ENCODE measurements around the gene TRAF1. TPM values are rescaled to one million over a fixed set of nuclear protein-coding genes. Genes with fewer than 3 reads are reported as not detected.
A peak's percentile ranks its signal among the peaks of the same experiment; 100 is the strongest.

Gene TRAF1
- total RNA-seq, 1 donor from 2014 or later: 16.7 TPM

DNA sequence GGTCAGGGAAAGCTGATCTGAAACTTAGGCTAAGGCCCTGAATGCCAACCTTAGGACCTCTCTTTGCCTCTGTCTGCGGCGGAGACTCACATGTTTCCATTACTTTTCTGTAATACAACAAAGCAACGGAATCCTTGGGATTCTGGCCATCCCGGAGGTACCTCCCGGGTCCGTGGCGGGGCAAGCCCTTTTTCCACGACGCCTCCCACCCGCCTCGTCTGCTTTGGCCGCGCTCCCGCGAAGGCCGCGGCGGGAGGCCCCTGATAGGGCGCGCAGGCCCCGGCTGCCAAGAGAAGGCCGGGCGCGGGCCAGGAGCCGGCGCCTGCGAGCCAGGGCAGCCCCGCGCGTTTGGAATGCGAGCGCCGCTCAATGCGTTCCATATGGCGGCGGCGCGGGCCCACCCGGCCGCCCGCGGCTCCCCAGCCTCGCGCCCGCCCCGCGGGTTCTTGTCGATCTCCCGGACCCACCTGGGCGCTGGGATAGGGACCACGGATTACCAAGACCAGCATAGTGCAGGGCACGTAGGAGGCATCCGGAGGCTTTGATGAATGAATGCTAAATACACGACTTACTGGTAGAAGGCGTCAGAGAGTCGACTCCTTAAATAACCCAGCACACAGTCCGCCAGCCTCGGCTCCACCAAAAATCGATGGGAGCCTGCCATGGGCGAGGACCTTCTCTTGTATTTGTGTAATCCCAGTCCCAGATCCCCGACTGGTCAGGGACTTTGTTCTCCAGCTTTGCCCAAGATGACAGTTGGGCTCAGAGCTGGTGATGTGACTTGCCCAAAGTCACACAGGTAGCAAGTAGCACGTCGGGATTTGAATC lies 32.1 kb downstream of the TRAF1 start:
- DNase-seq (ENCODE audit: low spot score in 2 of 2): peak in 1 of 2 donors; percentile 78
- H3K27ac ChIP-seq: peak overlapping the region; percentile 90
- intact Hi-C loops (cut with DNase I): loop anchor here (1.0 to 2.0 kb wide), 2 partner anchors 18 to 20 kb away; no protein-coding TSS in a partner anchor
- H3K4me3 ChIP-seq: peak overlapping the region; percentile 32 to 53
- H3K36me3 ChIP-seq: no peaks in the 10 kb centered on the region
- no peak for TF ChIP-seq CTCF (IDR thresholded peaks at IDR 0.05)
- no peaks in the 10 kb centered on the region for H3K9me3 ChIP-seq
- H3K4me1 ChIP-seq: peaks cover 7 to 39% of the 10 kb centered on the region in 2 donors
- H3K27me3 ChIP-seq: no peaks in the 10 kb centered on the region

DNA sequence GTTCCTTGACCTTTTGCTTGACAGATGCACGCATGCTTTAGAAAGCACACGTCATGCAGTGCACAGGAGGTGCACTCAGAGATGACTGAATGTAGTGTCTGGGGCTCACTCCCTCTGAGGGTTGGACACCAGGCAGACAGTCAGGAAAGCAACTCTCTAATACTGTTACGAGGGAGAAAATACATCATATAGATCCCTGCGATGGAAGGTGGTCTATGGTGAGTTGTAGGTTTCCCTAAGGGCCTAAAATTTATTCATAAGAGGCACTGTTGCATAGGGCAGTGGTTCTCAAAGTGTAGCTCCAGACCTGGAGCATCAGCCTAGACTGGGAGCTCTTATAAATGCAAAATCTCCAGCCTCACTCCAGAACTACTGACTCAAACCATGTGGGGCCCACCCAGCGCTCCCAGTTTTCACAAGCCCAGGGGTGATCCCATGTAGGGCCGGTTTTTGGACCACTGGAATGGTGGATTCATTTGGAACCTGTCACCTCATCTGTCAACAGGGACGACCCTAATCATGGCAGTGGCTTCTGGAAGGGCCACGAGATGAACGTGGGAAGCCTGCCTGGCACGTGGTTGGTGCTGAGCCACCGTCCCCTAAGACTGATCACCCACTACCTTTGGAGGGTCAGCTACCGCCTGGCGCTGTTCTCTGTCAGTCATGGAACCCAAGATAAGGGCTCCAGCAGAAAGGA lies 32.8 kb downstream of the TRAF1 start:
- H3K4me1 ChIP-seq: peaks cover 7 to 41% of the 10 kb centered on the region in 2 donors
- intact Hi-C loops (cut with DNase I): loop anchor here (1.0 to 2.0 kb wide), 2 partner anchors 17 to 21 kb away; no protein-coding TSS in a partner anchor
- TF ChIP-seq CTCF (IDR thresholded peaks at IDR 0.05): no peak
- no peaks in the 10 kb centered on the region for H3K36me3 ChIP-seq
- DNase-seq (ENCODE audit: low spot score in 2 of 2): no peak
- no peaks in the 10 kb centered on the region for H3K9me3 ChIP-seq
- H3K4me3 ChIP-seq: no peak overlapping the region
- H3K27ac ChIP-seq: peak overlapping the region; percentile 90
- H3K27me3 ChIP-seq: no peaks in the 10 kb centered on the region

DNA sequence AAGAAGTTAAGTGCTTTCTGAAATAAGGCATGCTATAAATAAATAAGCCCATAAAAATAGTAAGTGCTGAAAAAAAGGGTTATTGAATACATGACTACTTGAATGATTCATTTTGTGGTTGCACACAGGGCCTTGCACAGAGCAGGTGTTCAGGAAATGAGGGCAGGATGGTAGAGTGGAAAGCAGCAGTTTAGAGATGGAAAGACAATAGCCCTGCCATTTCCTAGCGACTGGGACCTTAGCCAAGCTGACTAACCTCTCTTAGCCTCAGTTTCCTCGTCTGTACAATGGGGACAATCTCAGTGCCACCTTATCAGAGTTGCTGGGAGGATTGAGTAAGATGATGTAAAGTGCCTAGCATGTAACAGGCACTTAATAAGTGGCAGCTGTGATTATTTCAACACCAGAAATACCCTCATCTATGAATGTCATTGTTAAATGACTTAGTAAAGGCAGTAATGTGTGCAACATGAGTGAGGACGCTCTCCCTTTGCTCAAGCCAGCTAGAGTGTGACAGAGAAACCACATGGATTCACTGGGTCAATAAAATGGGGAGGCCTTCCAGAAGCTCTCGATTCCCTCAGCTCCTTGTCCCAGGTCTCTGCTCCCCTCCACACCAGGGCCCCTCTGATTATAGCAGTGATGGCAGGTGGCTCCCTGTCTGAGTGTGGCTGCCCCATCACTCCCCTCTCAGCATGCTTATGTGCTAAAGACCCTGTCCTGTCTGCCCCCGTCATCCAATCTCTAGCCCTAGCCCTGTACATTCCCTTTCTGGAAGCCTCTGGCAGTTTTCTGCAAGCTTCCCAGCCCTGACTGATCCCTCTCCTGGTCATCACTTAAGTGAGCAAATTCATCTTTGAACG lies 33.6 kb downstream of the TRAF1 start:
- intact Hi-C loops (cut with DNase I): no loop called here

GRCh38 chr9:120891884-120892747 lies 34.5 kb downstream of the TRAF1 start:
- Histone ChIP-seq H3K27ac (peak overlapping the region; percentile 90), H3K27me3 (no peaks in the 10 kb centered on the region), H3K4me3 (no peak overlapping the region), H3K36me3 (no peaks in the 10 kb centered on the region), H3K4me1 (peaks cover 2 to 32% of the 10 kb centered on the region in 2 donors), H3K9me3 (no peaks in the 10 kb centered on the region)
- no peak for TF ChIP-seq CTCF (IDR thresholded peaks at IDR 0.05)
- DNase-seq (ENCODE audit: low spot score in 2 of 2): no peak
- intact Hi-C loops (cut with DNase I): no loop called here

More for the DNA sequence above, 33.6 kb downstream of the TRAF1 start:
- no peaks in the 10 kb centered on the region for H3K9me3 ChIP-seq
- no peak for DNase-seq (ENCODE audit: low spot score in 2 of 2)
- no peaks in the 10 kb centered on the region for H3K36me3 ChIP-seq
- no peak for TF ChIP-seq CTCF (IDR thresholded peaks at IDR 0.05)
- H3K4me3 ChIP-seq: no peak overlapping the region
- H3K27me3 ChIP-seq: no peaks in the 10 kb centered on the region
- H3K4me1 ChIP-seq: peaks cover 7 to 41% of the 10 kb centered on the region in 2 donors
- peak overlapping the region; percentile 90 for H3K27ac ChIP-seq

All from ascending aorta (tissue), 2 donors.